Mesenchymal stem cell (in vitro differentiated cells and primary cell): ENCODE data around the gene ABCD3.
A peak's percentile ranks its signal among the peaks of the same experiment; 100 is the strongest.

Source experiments
- DNase-seq: peaks from one replicate; pipeline ENCODE4 v3.0.0-alpha.2; 2013
- H2AFZ ChIP-seq: one replicate; pipeline ENCODE4 v1.6.1; 2013; ENCODE audit warnings: low read depth, mild to moderate bottlenecking, control low read depth, inconsistent platforms, low read length, moderate library complexity
- H2AK5ac ChIP-seq: 2 replicates; pipeline ENCODE4 v1.6.1; 2013; ENCODE audit warnings: low read length, moderate library complexity, mild to moderate bottlenecking, inconsistent platforms; ENCODE audit not compliant: severe bottlenecking
- H2BK120ac ChIP-seq: one replicate; pipeline ENCODE4 v1.6.1; 2013; ENCODE audit warnings: low read depth, mild to moderate bottlenecking, inconsistent platforms, low read length, moderate library complexity
- H2BK12ac ChIP-seq, 2 experiments: one replicate each; pipeline ENCODE4 v1.6.1; 2013; ENCODE audit warnings: inconsistent platforms in 2 of 2, low read length in 2 of 2, mild to moderate bottlenecking in 2 of 2, moderate library complexity in 2 of 2, control low read depth in 1 of 2
- H2BK15ac ChIP-seq: one replicate; pipeline ENCODE4 v1.6.1; 2013; ENCODE audit warnings: mild to moderate bottlenecking, low read depth, inconsistent platforms; ENCODE audit not compliant: poor library complexity, severe bottlenecking
- H2BK5ac ChIP-seq: 2 replicates; pipeline ENCODE4 v1.6.1; 2013; ENCODE audit warnings: low read depth, mild to moderate bottlenecking, low read length, control low read depth, inconsistent platforms; ENCODE audit not compliant: poor library complexity, severe bottlenecking
- H3K14ac ChIP-seq, 2 experiments: one replicate each; pipeline ENCODE4 v1.6.1; 2013; ENCODE audit warnings: inconsistent platforms in 2 of 2, low read length in 2 of 2, control low read depth in 1 of 2, mild to moderate bottlenecking in 1 of 2, moderate library complexity in 1 of 2
- H3K18ac ChIP-seq, 2 experiments: one replicate each; pipeline ENCODE4 v1.6.1; 2013; ENCODE audit warnings: inconsistent platforms in 2 of 2, low read length in 2 of 2, control low read depth in 1 of 2, low read depth in 1 of 2, mild to moderate bottlenecking in 1 of 2
- H3K23ac ChIP-seq, 2 experiments: one replicate each; pipeline ENCODE4 v1.6.1; 2013; ENCODE audit warnings: inconsistent platforms in 2 of 2, low read length in 2 of 2, mild to moderate bottlenecking in 2 of 2, moderate library complexity in 2 of 2, control low read depth in 1 of 2
- H3K27ac ChIP-seq: 2 replicates; pipeline ENCODE4 v1.5.1; 2013; ENCODE audit warnings: mild to moderate bottlenecking, moderate library complexity, low read length, control low read depth, inconsistent platforms; ENCODE audit not compliant: poor library complexity, severe bottlenecking
- H3K27me3 ChIP-seq, 2 experiments: 2 replicates each; pipeline versions ENCODE4 v1.6.1 to v1.7.0; 2013; ENCODE audit warnings: low read length in 2 of 2, mild to moderate bottlenecking in 2 of 2, moderate library complexity in 2 of 2, control low read depth in 1 of 2, inconsistent platforms in 1 of 2; ENCODE audit not compliant: control insufficient read depth in 1 of 2, insufficient read depth in 1 of 2
- H3K36me3 ChIP-seq, 2 experiments: 2 replicates each; pipeline versions ENCODE4 v1.6.1 to v1.7.0; 2013; ENCODE audit warnings: low read length in 2 of 2, control low read depth in 1 of 2, inconsistent platforms in 1 of 2, low read depth in 1 of 2, mild to moderate bottlenecking in 1 of 2; ENCODE audit not compliant: insufficient read depth in 2 of 2, control insufficient read depth in 1 of 2
- H3K4ac ChIP-seq, 2 experiments: one replicate each; pipeline ENCODE4 v1.6.1; 2013; ENCODE audit warnings: inconsistent platforms in 2 of 2, low read length in 2 of 2, mild to moderate bottlenecking in 2 of 2, moderate library complexity in 2 of 2, control low read depth in 1 of 2, low read depth in 1 of 2
- H3K4me1 ChIP-seq: 2 replicates; pipeline ENCODE4 v1.6.1; 2013; ENCODE audit warnings: low read depth, low read length, control low read depth; ENCODE audit not compliant: control insufficient read depth, insufficient read depth
- H3K4me2 ChIP-seq: 2 replicates; pipeline ENCODE4 v1.6.1; 2013; ENCODE audit warnings: low read length, mild to moderate bottlenecking, inconsistent platforms; ENCODE audit not compliant: poor library complexity, severe bottlenecking
- H3K4me3 ChIP-seq, 2 experiments: 2 replicates each; pipeline versions ENCODE4 v1.5.1 to v1.7.0; 2013; ENCODE audit warnings: low read length in 2 of 2, mild to moderate bottlenecking in 2 of 2, control low read depth in 1 of 2, low read depth in 1 of 2; ENCODE audit not compliant: insufficient read depth in 1 of 2
- H3K79me1 ChIP-seq: replicated peaks from 2 replicates; pipeline ENCODE4 v1.6.1; 2013; ENCODE audit warnings: mild to moderate bottlenecking, control low read depth, low read length, inconsistent platforms; ENCODE audit not compliant: poor library complexity, severe bottlenecking
- H3K9ac ChIP-seq: 2 replicates; pipeline ENCODE4 v1.7.0; 2013; ENCODE audit warnings: mild to moderate bottlenecking, low read length, moderate library complexity
- H3K9me3 ChIP-seq: 2 replicates; pipeline ENCODE4 v1.7.0; 2013; ENCODE audit warnings: mild to moderate bottlenecking, low read length; ENCODE audit not compliant: control insufficient read depth
- H4K8ac ChIP-seq: one replicate; pipeline ENCODE4 v1.6.1; 2013; ENCODE audit warnings: inconsistent platforms, mild to moderate bottlenecking, low read length, moderate library complexity
- H4K91ac ChIP-seq: one replicate; pipeline ENCODE4 v1.6.1; 2013; ENCODE audit warnings: mild to moderate bottlenecking, low read length, inconsistent platforms
- WGBS: methylation state at CpG from one replicate; pipeline ENCODE4 v1.1.7; 2013; ENCODE audit warnings: mixed read lengths; 5-methylcytosine and 5-hydroxymethylcytosine counted together

ABCD3 gene

DNA sequence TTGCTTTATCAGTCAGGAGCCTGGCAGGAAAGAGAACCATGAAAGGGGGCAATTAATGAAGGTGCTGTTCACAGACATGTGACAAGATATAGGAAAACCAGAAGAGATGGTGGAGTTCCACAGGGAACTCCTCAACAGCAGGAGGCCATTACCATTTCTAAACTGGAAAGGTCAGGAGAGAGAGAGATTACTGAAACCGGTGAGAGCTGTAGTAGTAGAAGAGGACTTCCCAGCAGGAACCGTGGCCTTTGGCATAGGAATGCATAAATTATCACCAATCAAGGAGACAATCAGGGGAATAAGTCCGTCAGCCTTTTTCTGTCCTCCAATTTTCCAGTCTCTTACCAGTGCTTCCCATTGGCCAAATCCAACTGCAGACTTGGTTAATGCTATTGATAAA, 23.0 kb upstream of the ABCD3 start:
- no peak overlapping the region for H3K4ac ChIP-seq
- H2BK12ac ChIP-seq = no peak overlapping the region
- 33% methylated on average over 3 of the region's 3 CpGs for WGBS
- H3K79me1 ChIP-seq = no peaks in the 10 kb centered on the region
- H3K4me2 ChIP-seq = no peak overlapping the region
- H3K9me3 ChIP-seq = no peaks in the 10 kb centered on the region
- H3K14ac ChIP-seq = no peak overlapping the region
- no peak for DNase-seq
- no peak overlapping the region for H3K4me3 ChIP-seq
- no peak overlapping the region for H2AK5ac ChIP-seq
- no peak overlapping the region for H2BK15ac ChIP-seq
- no peak overlapping the region for H2BK5ac ChIP-seq
- H3K18ac ChIP-seq = no peak overlapping the region
- H4K8ac ChIP-seq = no peak overlapping the region
- H3K27me3 ChIP-seq = peaks cover 0 to 17% of the 10 kb centered on the region in 2 experiments
- no peak overlapping the region for H3K23ac ChIP-seq
- H3K9ac ChIP-seq = no peak overlapping the region
- no peak overlapping the region for H2AFZ ChIP-seq
- H2BK120ac ChIP-seq = no peak overlapping the region
- no peak overlapping the region for H4K91ac ChIP-seq
- no peak overlapping the region for H3K27ac ChIP-seq
- no peaks in the 10 kb centered on the region for H3K4me1 ChIP-seq
- H3K36me3 ChIP-seq = no peaks in the 10 kb centered on the region

DNA sequence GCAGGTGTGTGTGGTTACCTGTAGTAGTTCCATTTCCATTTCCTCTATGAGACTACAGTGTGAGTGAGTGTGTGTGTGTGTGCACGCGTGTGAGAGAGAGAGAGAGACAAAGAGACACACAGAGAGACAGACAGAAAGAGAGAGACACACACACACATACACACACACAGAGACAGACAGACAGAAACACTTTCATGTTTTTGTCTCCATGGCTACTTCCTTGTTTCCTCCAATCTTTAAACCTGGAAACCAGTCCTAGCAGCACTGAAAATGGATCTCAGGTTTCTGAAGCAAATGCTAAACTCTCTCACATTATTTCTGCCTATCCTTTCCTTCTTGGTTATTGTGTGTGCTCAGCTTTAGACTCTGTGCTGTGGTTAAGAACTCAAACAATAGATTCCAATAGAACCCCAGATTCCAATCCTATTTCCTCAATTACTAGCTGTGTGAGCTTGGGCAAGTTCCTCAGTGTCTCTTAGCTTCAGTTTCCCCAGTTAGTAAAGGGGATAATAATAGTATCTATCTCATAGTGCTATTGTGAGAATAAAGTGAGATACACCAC, 22.4 kb upstream of the ABCD3 start:
- Histone ChIP-seq H3K18ac (no peak overlapping the region), H2BK5ac (no peak overlapping the region), H3K9ac (no peak overlapping the region), H4K8ac (no peak overlapping the region), H2AK5ac (no peak overlapping the region), H3K9me3 (no peaks in the 10 kb centered on the region), H4K91ac (no peak overlapping the region), H2BK120ac (no peak overlapping the region), H3K4me3 (no peak overlapping the region), H3K36me3 (no peaks in the 10 kb centered on the region), H3K79me1 (no peaks in the 10 kb centered on the region), H3K27me3 (peaks cover 0 to 14% of the 10 kb centered on the region in 2 experiments), H3K4ac (no peak overlapping the region), H2BK15ac (no peak overlapping the region), H3K23ac (no peak overlapping the region), H2BK12ac (no peak overlapping the region), H3K4me1 (no peaks in the 10 kb centered on the region), H3K27ac (peak overlapping the region; percentile 9), H3K14ac (no peak overlapping the region), H2AFZ (no peak overlapping the region), H3K4me2 (no peak overlapping the region)
- no peak for DNase-seq
- no CpG with 5 or more reads among the region's 2 CpGs for WGBS

- Histone ChIP-seq H2BK120ac (no peak overlapping the region), H3K27ac (no peak overlapping the region), H3K23ac (no peak overlapping the region), H3K79me1 (no peaks in the 10 kb centered on the region), H3K9ac (no peak overlapping the region), H3K18ac (no peak overlapping the region), H3K4me2 (no peak overlapping the region), H4K8ac (no peak overlapping the region), H2BK5ac (no peak overlapping the region), H2AFZ (no peak overlapping the region), H3K4me1 (no peaks in the 10 kb centered on the region), H4K91ac (no peak overlapping the region), H3K14ac (no peak overlapping the region), H3K27me3 (peaks cover 0 to 14% of the 10 kb centered on the region in 2 experiments), H2BK12ac (no peak overlapping the region), H3K9me3 (no peaks in the 10 kb centered on the region), H3K4me3 (no peak overlapping the region), H3K36me3 (no peaks in the 10 kb centered on the region), H2AK5ac (no peak overlapping the region), H3K4ac (no peak overlapping the region), H2BK15ac (no peak overlapping the region)
- no peak for DNase-seq
- 93% methylated on average over 2 of the region's 11 CpGs for WGBS
These were observed 21.7 kb upstream of the ABCD3 start for GRCh38 chr1:94396356-94397010.

GRCh38 chr1:94398356-94398755, 19.8 kb upstream of the ABCD3 start:
- Histone ChIP-seq H3K27me3 (peaks cover 0 to 8% of the 10 kb centered on the region in 2 experiments), H4K8ac (no peak overlapping the region), H2BK120ac (no peak overlapping the region), H3K9ac (no peak overlapping the region), H2BK12ac (no peak overlapping the region), H3K9me3 (no peaks in the 10 kb centered on the region), H3K23ac (no peak overlapping the region), H3K4me3 (no peak overlapping the region), H2AFZ (no peak overlapping the region), H2AK5ac (no peak overlapping the region), H3K4ac (no peak overlapping the region), H3K36me3 (no peaks in the 10 kb centered on the region), H3K18ac (no peak overlapping the region), H4K91ac (no peak overlapping the region), H3K4me1 (no peaks in the 10 kb centered on the region), H3K79me1 (no peaks in the 10 kb centered on the region), H3K27ac (no peak overlapping the region), H3K4me2 (no peak overlapping the region), H2BK15ac (no peak overlapping the region), H3K14ac (no peak overlapping the region), H2BK5ac (no peak overlapping the region)
- no peak for DNase-seq
- 87% methylated on average over 5 of the region's 5 CpGs for WGBS
